Skeletal muscle cell (primary cell): ENCODE results near the gene EHMT2.
A peak's percentile ranks its signal among the peaks of the same experiment; 100 is the strongest.
"Not testable (repeated sequence)": the region's sequence is repeated elsewhere in the genome, so short reads cannot be mapped to it uniquely, and the experiment has no call there.

ENCODE experiments used
- DNase-seq: peaks from one replicate; pipeline ENCODE4 v3.0.0-alpha.2; 2010; ENCODE audit warnings: low read depth
- H3K4me3 ChIP-seq: 2 replicates; pipeline ENCODE4 v1.5.1; 2011; ENCODE audit warnings: low read depth, mild to moderate bottlenecking, control low read depth, low read length, moderate library complexity

Gene EHMT2

GRCh38 chr6:31918069-31918720 lies 20.7 kb upstream of the EHMT2 start:
- no peak overlapping the region for H3K4me3 ChIP-seq
- no peak for DNase-seq

DNA sequence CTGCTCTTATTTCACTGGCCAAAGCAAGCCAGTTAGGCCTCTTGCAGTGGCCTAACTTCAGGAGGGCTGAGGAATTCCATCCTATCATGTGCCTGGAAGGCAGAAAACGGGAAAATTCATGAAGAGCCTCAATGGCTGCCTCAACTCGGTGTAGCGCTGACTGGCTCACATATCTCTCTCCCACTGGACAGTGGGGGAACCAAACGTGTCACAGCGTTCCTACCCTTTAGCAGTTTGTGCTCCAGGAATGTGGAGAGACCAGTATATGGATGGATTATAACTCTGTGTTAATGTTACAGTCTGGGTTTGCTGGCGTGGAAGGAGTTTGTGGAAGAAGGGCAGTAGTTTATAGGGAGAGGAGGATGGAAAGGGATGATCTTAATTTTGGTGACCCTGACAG lies 18.3 kb upstream of the EHMT2 start:
- no peak overlapping the region for H3K4me3 ChIP-seq
- DNase-seq: no peak

DNA sequence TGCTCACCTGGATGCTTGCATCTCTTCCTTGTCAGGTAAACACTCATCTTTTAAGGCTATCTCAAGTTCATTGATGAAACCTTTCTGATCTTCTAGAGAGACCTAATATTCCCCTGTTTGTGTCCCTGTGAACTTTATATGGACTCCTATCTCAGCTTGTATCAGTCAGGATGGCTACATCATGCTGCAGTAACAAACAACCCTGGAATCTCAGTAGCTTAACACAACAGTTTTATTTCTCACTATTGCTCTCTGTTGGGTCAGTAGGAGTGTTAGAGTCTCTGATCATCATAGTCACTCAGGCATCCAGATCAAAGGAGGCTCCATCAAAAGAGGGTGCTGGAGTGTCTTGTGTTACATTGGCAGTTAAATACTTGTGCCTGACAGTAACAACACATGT lies 17.9 kb upstream of the EHMT2 start:
- H3K4me3 ChIP-seq: no peak overlapping the region
- DNase-seq: no peak

GRCh38 chr6:31911826-31912585 lies 14.5 kb upstream of the EHMT2 start:
- H3K4me3 ChIP-seq: no peak overlapping the region
- no peak for DNase-seq

- not testable (repeated sequence) for H3K4me3 ChIP-seq, DNase-seq
These were observed 11.8 kb upstream of the EHMT2 start for GRCh38 chr6:31909298-31909697.

DNA sequence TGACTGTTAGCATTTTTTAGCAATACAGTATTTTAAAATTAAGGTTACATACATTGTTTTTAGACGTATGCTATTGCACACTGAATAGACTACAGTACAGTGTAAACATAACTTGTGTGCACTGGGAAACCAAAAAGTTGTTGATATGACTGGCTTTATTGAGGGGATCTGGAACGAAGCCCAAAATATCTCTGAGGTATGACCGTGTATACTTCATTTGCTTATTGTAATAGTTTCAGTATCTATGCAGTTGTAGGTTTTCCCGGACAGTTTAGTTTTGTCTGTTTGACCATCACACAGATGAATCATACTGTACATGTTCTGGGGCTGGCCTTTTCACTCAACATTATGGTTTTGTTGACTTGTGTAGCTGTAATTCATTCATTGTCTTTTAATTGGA lies 11.3 kb upstream of the EHMT2 start:
- H3K4me3 ChIP-seq: no peak overlapping the region
- DNase-seq: no peak

DNA sequence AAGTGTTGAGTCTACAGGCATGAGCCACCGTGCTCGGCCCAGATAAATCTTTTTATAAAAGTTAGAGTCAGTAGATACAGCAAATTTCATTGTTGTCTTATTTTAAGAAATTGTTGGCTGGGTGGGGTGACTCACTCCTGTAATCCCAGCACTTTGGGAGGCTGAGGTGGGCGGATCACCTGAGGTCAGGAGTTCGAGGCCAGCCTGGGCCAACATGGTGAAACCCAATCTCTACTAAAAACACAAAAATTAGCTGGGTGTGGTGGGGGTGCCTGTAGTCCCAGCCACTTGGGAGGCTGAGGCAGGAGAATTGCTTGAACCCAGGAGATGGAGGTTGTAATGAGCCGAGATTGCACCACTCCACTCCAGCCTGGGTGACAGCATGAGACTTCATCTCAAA lies 10.8 kb upstream of the EHMT2 start:
- H3K4me3 ChIP-seq, DNase-seq: not testable (repeated sequence)

DNA sequence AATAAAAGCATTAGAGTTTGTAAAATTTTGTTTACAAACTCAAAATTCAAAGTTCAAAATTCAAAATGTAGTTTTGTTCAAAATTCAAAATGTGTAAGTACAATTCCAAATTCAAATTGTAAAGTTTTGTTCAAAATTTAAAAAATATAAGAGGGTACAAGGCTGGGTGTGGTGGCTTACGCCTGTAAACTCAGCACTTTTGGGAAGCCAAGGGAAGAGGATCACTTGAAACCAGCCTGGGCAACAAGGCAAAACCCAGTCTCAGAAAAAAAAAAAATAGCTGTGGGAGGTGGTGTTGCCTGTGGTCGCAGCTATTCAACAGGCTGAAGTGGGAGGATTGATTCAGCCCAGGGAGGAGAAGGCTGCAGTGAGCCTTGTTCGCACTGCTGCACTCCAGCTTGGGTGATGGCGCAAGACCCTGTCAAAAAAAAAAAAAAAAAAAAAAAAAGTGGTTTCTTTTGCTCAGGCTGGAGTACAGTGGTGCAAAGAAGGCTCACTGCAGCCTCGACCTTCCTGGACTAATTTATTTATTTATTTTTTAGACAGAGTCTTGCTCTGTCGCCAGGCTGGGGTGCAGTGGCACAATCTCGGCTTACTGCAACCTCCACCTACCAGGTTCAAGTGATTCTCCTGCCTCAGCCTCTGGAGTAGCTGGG lies 9.8 kb upstream of the EHMT2 start:
- DNase-seq: peak; percentile 66
- H3K4me3 ChIP-seq: no peak overlapping the region

- not testable (repeated sequence) for H3K4me3 ChIP-seq, DNase-seq
These were observed 9.2 kb upstream of the EHMT2 start for GRCh38 chr6:31906727-31907126.

- DNase-seq: no peak
- H3K4me3 ChIP-seq: no peak overlapping the region
These were observed 8.6 kb upstream of the EHMT2 start for GRCh38 chr6:31906122-31906521.

- no peak overlapping the region for H3K4me3 ChIP-seq
- no peak for DNase-seq
These were observed 7.5 kb upstream of the EHMT2 start for GRCh38 chr6:31905041-31905440.

DNA sequence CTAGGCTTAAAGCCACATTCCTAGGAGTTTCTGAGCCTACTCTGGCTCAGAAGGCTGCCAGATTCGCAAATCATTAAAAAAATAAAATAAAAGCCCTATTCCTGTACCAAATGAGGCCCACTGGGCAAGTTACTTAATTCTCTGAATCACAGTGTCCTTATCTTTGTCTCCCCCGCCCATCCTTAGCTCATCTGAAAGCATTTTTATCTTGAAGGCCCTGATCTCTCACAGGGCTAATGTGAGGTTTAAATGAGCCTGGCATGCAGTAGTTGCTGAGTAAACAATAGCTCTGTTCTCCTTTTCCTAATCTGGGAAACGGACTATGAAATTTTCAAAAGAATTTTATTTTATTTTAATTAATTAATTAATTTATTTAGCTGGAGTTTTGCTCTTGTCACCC lies 6.5 kb upstream of the EHMT2 start:
- no peak for DNase-seq
- no peak overlapping the region for H3K4me3 ChIP-seq

GRCh38 chr6:31901953-31902643 lies 4.6 kb upstream of the EHMT2 start, which contains the start of gene ZBTB12:
TSS of gene ZBTB12 (minus strand) at chr6:31902086. CDS start at chr6:31901305, 781 bp downstream.
- peak; percentile 92 for DNase-seq
- peak within 1 kb of the TSS; percentile 60 for H3K4me3 ChIP-seq

GRCh38 chr6:31901415-31901952 lies 4.0 kb upstream of the EHMT2 start:
- DNase-seq: no peak
- peak overlapping the region; percentile 60 for H3K4me3 ChIP-seq

- no peak for DNase-seq
- peak overlapping the region; percentile 60 for H3K4me3 ChIP-seq
These were observed 3.5 kb upstream of the EHMT2 start for GRCh38 chr6:31900917-31901414.

- H3K4me3 ChIP-seq: no peak overlapping the region
- no peak for DNase-seq
These were observed 2.6 kb upstream of the EHMT2 start for GRCh38 chr6:31899882-31900722.

GRCh38 chr6:31899215-31899614 lies 1.7 kb upstream of the EHMT2 start:
- H3K4me3 ChIP-seq: no peak overlapping the region

GRCh38 chr6:31898383-31899011 lies 999 bp upstream of the EHMT2 start:
- DNase-seq: no peak

More at GRCh38 chr6:31899215-31899614, 1.7 kb upstream of the EHMT2 start:
- no peak for DNase-seq

More at GRCh38 chr6:31898383-31899011, 999 bp upstream of the EHMT2 start:
- H3K4me3 ChIP-seq: peak overlapping the region; percentile 77
